ENCODE results near the gene FLYWCH2. TPM values are rescaled to one million over a fixed set of nuclear protein-coding genes. Genes with fewer than 3 reads are reported as not detected.

Gene FLYWCH2
- total and polyA plus RNA-seq, 9 of the 15 experiments (the other 6 are each of a cell fraction or from before 2014, with no cell fraction given), result 0.70 to 55.5 (median 7.6) TPM

GRCh38 chr16:2912330-2913199, 29.6 kb downstream of the FLYWCH2 start (continued):
- TF ChIP-seq CBX8 (IDR thresholded peaks at IDR 0.05; ENCODE audit: borderline replicate concordance, extremely low read depth, low read depth, low read length, poor library complexity, severe bottlenecking) (no peak), SMAD3 (CRISPR knock-in tag; conservative IDR thresholded peaks at IDR 0.05) (no peak), PHF21A (IDR thresholded peaks at IDR 0.05; ENCODE audit: borderline replicate concordance, low read depth) (0 out of 2 replicates have a peak, but pooled peaks have one; percentile 18), TFAP4 (CRISPR knock-in tag; IDR thresholded peaks at IDR 0.05; ENCODE audit: borderline replicate concordance) (peak; percentile 5; the same call in 1 of the 2 replicates), XRCC3 (IDR thresholded peaks at IDR 0.05) (no peak), RNF2 (IDR thresholded peaks at IDR 0.05) (no peak), ZNF589 (CRISPR knock-in tag; IDR thresholded peaks at IDR 0.05; ENCODE audit: low read depth) (no peak), TEAD4 (IDR thresholded peaks at IDR 0.05; ENCODE audit: low read length) (no peak), TEAD4 (CRISPR knock-in tag; IDR thresholded peaks at IDR 0.05; ENCODE audit: borderline replicate concordance) (peak; percentile 29; the same call in 1 of the 2 replicates), NEUROD1 (IDR thresholded peaks at IDR 0.05; ENCODE audit: borderline replicate concordance, low read depth, low read length, partially characterized antibody) (peak; percentile 18), BDP1 (IDR thresholded peaks at IDR 0.05; ENCODE audit: insufficient read depth, insufficient read length) (no peak), RERE (CRISPR knock-in tag; IDR thresholded peaks at IDR 0.05; ENCODE audit: borderline replicate concordance) (no peak), ZNF395 (CRISPR knock-in tag; IDR thresholded peaks at IDR 0.05) (no peak), FOXJ3 (CRISPR knock-in tag; IDR thresholded peaks at IDR 0.05) (no peak), FOXP1 (CRISPR knock-in tag; IDR thresholded peaks at IDR 0.05) (0 out of 2 replicates have a peak, but pooled peaks have one; percentile 28), ZFP36 (IDR thresholded peaks at IDR 0.05; ENCODE audit: low read depth, low read length, partially characterized antibody) (no peak), NR2C2 (CRISPR knock-in tag; IDR thresholded peaks at IDR 0.05) (no peak), NR2C2 (tag; IDR thresholded peaks at IDR 0.05) (peak; percentile 56), KLF16 (IDR thresholded peaks at IDR 0.05) (no peak), LCOR (CRISPR knock-in tag; IDR thresholded peaks at IDR 0.05) (no peak)
